GM23248 (cell line): ENCODE measurements around the gene POFUT1. TPM values are rescaled to one million over a fixed set of nuclear protein-coding genes. Genes with fewer than 3 reads are reported as not detected.
A peak's percentile ranks its signal among the peaks of the same experiment; 100 is the strongest.

Experiments
- DNase-seq: peaks from one replicate; pipeline ENCODE4 v3.0.0-alpha.2; 2015
- H2AFZ ChIP-seq: fragments of 200-600 bp; sonication (generic); 2 replicates; pipeline ENCODE4 v1.6.1; 2016; ENCODE audit warnings: antibody characterized with exemption
- H3F3A ChIP-seq: fragments of 200-600 bp; sonication (generic); 2 replicates; pipeline ENCODE4 v1.6.1; 2016; ENCODE audit warnings: mild to moderate bottlenecking, antibody characterized with exemption, mixed run types; ENCODE audit not compliant: insufficient read depth
- H3K27ac ChIP-seq: fragments of 200-600 bp; sonication (generic); 2 replicates; pipeline ENCODE4 v1.5.1; 2016; ENCODE audit warnings: mild to moderate bottlenecking
- H3K27me3 ChIP-seq: fragments of 200-600 bp; sonication (generic); replicated peaks from 2 replicates; pipeline ENCODE4 v1.6.1; 2016; ENCODE audit warnings: mild to moderate bottlenecking; ENCODE audit not compliant: insufficient read depth
- H3K36me3 ChIP-seq: fragments of 200-600 bp; sonication (generic); 2 replicates; pipeline ENCODE4 v1.6.1; 2016; ENCODE audit warnings: low read depth, mild to moderate bottlenecking
- H3K4me1 ChIP-seq: fragments of 200-600 bp; sonication (generic); 2 replicates; pipeline ENCODE4 v1.6.1; 2016; ENCODE audit warnings: mild to moderate bottlenecking; ENCODE audit not compliant: insufficient read depth
- H3K4me2 ChIP-seq: fragments of 200-600 bp; sonication (generic); one replicate; pipeline ENCODE4 v1.6.1; 2016; ENCODE audit warnings: mild to moderate bottlenecking; ENCODE audit not compliant: unreplicated experiment
- H3K4me3 ChIP-seq: fragments of 200-600 bp; sonication (generic); 2 replicates; pipeline ENCODE4 v1.5.1; 2016; ENCODE audit warnings: mild to moderate bottlenecking
- H3K79me2 ChIP-seq: fragments of 200-600 bp; sonication (generic); 2 replicates; pipeline ENCODE4 v1.6.1; 2016; ENCODE audit warnings: mild to moderate bottlenecking; ENCODE audit not compliant: insufficient read depth
- H3K9ac ChIP-seq: fragments of 200-600 bp; sonication (generic); 2 replicates; pipeline ENCODE4 v1.6.1; 2016; ENCODE audit warnings: mild to moderate bottlenecking
- H3K9me2 ChIP-seq: fragments of 200-600 bp; sonication (generic); 2 replicates; pipeline ENCODE4 v1.6.1; 2016; ENCODE audit warnings: mixed run types, mild to moderate bottlenecking, moderate library complexity; ENCODE audit not compliant: insufficient read depth
- H3K9me3 ChIP-seq: fragments of 200-600 bp; sonication (generic); one replicate; pipeline ENCODE4 v1.6.1; 2017; ENCODE audit warnings: low read depth
- H4K20me1 ChIP-seq: fragments of 200-600 bp; sonication (generic); 2 replicates; pipeline ENCODE4 v1.6.0; 2016; ENCODE audit not compliant: insufficient read depth
- EZH2 ChIP-seq: fragments of 200-600 bp; sonication (generic); IDR thresholded peaks from 2 replicates; pipeline ENCODE4 v1.6.1; 2018; ENCODE audit warnings: antibody characterized with exemption, mild to moderate bottlenecking; ENCODE audit not compliant: insufficient read depth, poor library complexity, severe bottlenecking
- EZH2phosphoT487 ChIP-seq: fragments of 200-600 bp; sonication (generic); IDR thresholded peaks from 2 replicates; pipeline ENCODE4 v1.6.1; 2018; ENCODE audit warnings: antibody characterized with exemption, moderate library complexity, mild to moderate bottlenecking, low read depth; ENCODE audit not compliant: insufficient read depth
- WGBS, 2 experiments: methylation state at CpG; one replicate each; pipeline ENCODE4 v1.1.6; 2015 to 2017; ENCODE audit warnings: low lambda C conversion rate in 2 of 2, low coverage in 1 of 2; ENCODE audit errors: missing lambda C conversion rate in 2 of 2; 5-methylcytosine and 5-hydroxymethylcytosine counted together
- in situ Hi-C: fragments of 300-500 bp; cut with MboI; formaldehyde crosslinking; loops from 2 replicates; pipeline ENCODE4 v1.15.0; 2020
- polyA plus RNA-seq: library from polyadenylated mRNA; unstranded; fragments of >200 nt; fragmentation: Nextera tagmentation; extraction: Ambion mirVana; gene quantifications from 2 replicates; pipeline ENCODE4 v1.2.1, GENCODE V29; 2016
- total RNA-seq: library from RNA; depleted of rRNA; stranded (reverse); fragments of >200 nt; shearing (Covaris generic); gene quantifications from 2 replicates; pipeline ENCODE4 v1.2.3, GENCODE V29; 2014

Gene POFUT1
- total and polyA plus RNA-seq, 2 experiments from 2014 or later = 35.4 to 54.1 TPM

DNA sequence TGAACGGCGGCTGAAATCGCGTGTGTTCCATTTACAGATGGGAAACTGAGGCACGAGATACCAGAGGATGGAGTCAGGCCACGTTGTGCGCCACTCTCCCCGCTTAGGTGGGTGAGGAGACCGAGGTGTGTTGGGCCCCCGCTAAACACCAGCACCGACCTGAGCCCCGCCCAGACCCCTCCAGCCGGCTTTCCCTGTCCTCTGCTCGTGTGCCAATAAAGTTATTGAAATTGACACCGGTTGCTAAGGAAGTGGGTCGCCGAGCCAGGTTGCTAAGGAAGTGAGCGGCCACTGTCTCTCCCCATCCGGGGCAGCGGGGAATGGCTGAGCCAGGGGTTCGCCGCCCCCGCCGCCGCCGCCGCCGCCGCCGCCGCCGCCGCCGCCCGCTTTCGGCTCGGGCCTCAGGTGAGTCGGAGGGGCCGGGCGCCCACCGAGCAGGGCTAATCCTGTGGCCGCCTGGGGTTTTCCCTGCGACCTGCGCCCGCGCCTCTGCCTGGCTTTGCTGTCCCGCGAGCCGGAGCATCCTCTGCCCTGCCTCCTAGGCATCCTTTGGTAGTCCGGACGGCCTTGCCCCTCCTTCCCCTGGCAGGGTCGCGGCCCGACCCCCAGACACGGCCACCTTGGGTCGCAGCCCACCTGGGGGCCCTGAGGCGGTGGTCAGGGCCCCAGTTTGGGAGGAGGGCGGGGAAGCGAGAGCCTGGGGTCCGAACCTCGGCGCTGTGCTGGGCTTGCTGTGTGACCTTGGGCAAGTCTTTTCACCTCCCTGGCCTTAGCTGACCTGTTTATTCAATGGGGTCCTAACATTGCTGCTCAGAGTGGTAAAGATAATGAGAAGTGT lies 69.9 kb downstream of the POFUT1 start, which contains the start of gene KIF3B:
Gene KIF3B (plus strand): TSS at position 291 of the 838 bp plus-strand sequence. CDS start 32,127 bp downstream, outside the sequence.
- Histone ChIP-seq H3K4me3 (peak within 1 kb of the TSS; percentile 98), H3K4me1 (0 out of 2 replicates have a peak, but pooled peaks cover 4% of the 10 kb centered on the region), H3K27ac (0 out of 2 replicates have a peak within 1 kb of the TSS, but pooled peaks have one; percentile 13), H3F3A (no peaks in the 10 kb centered on the region), H3K4me2 (peak within 1 kb of the TSS; percentile 72), H3K9me3 (no peaks in the 10 kb centered on the region), H3K9ac (peak within 1 kb of the TSS; percentile 93), H3K9me2 (no peaks in the 10 kb centered on the region), H2AFZ (peak within 1 kb of the TSS; percentile 96), H3K79me2 (peaks cover 55% of the 10 kb centered on the region), H3K27me3 (no peaks in the 10 kb centered on the region), H3K36me3 (no peaks in the 10 kb centered on the region), H4K20me1 (no peaks in the 10 kb centered on the region)
- 1% methylated on average over 34 to 62 of the region's 62 CpGs for WGBS, 2 experiments
- in situ Hi-C loops = no loop called here
- TF ChIP-seq EZH2 (no peak), EZH2phosphoT487 (no peak)
- peak; percentile 95 for DNase-seq

DNA sequence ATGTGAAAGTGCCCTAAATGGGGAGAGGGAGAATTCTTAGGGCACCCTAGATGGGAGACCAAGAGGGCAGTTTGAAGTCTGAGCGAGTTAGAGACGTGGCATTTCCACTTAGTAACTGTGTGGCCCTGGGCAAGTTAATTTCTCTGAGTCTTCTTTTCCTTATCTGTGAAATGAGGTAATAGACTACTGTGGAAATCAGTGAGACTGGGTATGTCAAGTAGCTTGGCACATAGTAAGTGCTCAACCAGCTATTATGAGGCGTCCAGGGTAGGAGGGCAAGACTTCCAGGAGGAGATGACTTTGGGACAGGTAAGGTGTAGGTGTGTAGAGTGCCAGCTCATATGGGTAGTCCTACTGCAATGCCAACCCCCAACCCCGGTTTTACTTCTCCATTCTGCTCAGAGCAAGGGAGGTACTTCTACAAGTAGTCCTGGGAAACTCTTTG lies 70.5 kb downstream of the POFUT1 start:
- Histone ChIP-seq H2AFZ (peak overlapping the region; percentile 96), H3K79me2 (peaks cover 61% of the 10 kb centered on the region), H3F3A (no peaks in the 10 kb centered on the region), H3K9me2 (no peaks in the 10 kb centered on the region), H3K4me2 (peak overlapping the region; percentile 72), H3K4me3 (peak overlapping the region; percentile 98), H3K4me1 (0 out of 2 replicates have a peak, but pooled peaks cover 4% of the 10 kb centered on the region), H3K9me3 (no peaks in the 10 kb centered on the region), H3K27me3 (no peaks in the 10 kb centered on the region), H3K36me3 (no peaks in the 10 kb centered on the region), H3K9ac (peak overlapping the region; percentile 93), H4K20me1 (no peaks in the 10 kb centered on the region), H3K27ac (0 out of 2 replicates have a peak overlapping the region, but pooled peaks have one; percentile 13)
- in situ Hi-C loops = no loop called here
- TF ChIP-seq EZH2phosphoT487 = no peak
- no peak for TF ChIP-seq EZH2
- DNase-seq = peak; percentile 57
- WGBS, 2 experiments = 77 to 79% methylated on average over 4 of the region's 4 CpGs

DNA sequence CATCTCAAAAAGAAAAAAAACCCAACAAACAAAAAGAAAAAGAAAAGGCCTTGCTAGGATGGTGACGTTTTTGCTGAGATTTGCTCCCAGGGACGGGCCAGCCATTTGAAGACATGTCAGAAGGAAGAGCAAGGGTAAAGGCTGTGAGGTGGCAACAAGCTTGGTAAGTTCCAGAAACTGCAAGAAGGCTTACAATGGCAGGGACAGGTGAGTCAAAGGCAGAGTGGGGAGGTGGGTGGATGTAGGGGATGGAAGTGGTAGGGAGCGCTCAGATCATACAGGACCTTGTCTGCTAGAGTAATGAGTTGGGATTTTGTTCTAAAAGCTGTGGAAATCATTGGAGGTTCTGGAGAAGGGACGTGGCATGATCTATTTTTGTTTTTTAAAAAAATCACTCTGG lies 74.0 kb downstream of the POFUT1 start:
- Histone ChIP-seq H2AFZ (no peak overlapping the region), H3K79me2 (peaks cover 84% of the 10 kb centered on the region), H3K27ac (no peak overlapping the region), H3F3A (peaks cover 17% of the 10 kb centered on the region), H4K20me1 (peaks cover 9% of the 10 kb centered on the region; the same call in 1 of the 2 replicates), H3K36me3 (no peaks in the 10 kb centered on the region), H3K9me3 (no peaks in the 10 kb centered on the region), H3K4me3 (no peak overlapping the region), H3K9ac (no peak overlapping the region), H3K4me2 (no peak overlapping the region), H3K9me2 (no peaks in the 10 kb centered on the region), H3K4me1 (peaks cover 17% of the 10 kb centered on the region), H3K27me3 (no peaks in the 10 kb centered on the region)
- no peak for TF ChIP-seq EZH2phosphoT487
- TF ChIP-seq EZH2 = no peak
- WGBS, 2 experiments = 85 to 88% methylated on average over 4 of the region's 4 CpGs
- DNase-seq = no peak
- in situ Hi-C loops = no loop called here

DNA sequence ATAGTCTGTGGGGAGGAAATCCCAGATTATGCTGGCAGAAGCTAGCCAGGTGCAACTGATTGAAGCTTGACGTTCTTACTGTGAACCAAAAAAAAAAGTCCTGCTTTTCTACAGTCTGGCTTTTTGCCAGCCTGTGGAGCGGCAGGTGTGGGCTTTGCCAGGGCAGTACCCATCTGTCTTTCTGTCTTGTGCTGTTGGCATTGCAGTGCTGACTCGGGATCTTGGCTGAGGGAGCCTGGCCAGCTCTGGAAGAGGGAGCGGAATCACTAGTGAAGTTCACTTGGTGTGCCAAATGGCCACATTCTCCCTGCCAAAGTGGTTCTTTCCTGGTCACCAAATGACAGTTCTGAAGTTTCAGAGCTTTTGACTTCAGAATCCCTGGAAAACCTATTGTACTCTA lies 74.8 kb downstream of the POFUT1 start:
- in situ Hi-C loops = no loop called here

More for the DNA sequence above, 74.8 kb downstream of the POFUT1 start:
- no peak overlapping the region for H3K9ac ChIP-seq
- peaks cover 11% of the 10 kb centered on the region; the same call in 1 of the 2 replicates for H4K20me1 ChIP-seq
- no peak overlapping the region for H3K4me2 ChIP-seq
- H3F3A ChIP-seq = peaks cover 17% of the 10 kb centered on the region
- H3K4me1 ChIP-seq = peaks cover 17% of the 10 kb centered on the region
- WGBS, 2 experiments = 46 to 51% methylated on average over 4 of the region's 4 CpGs
- H3K9me2 ChIP-seq = no peaks in the 10 kb centered on the region
- TF ChIP-seq EZH2 (no peak), EZH2phosphoT487 (no peak)
- DNase-seq = no peak
- no peak overlapping the region for H3K27ac ChIP-seq
- H3K4me3 ChIP-seq = no peak overlapping the region
- H3K36me3 ChIP-seq = no peaks in the 10 kb centered on the region
- no peaks in the 10 kb centered on the region for H3K9me3 ChIP-seq
- no peak overlapping the region for H2AFZ ChIP-seq
- peaks cover 86% of the 10 kb centered on the region for H3K79me2 ChIP-seq
- no peaks in the 10 kb centered on the region for H3K27me3 ChIP-seq
